Fibroblast of villous mesenchyme (primary cell): ENCODE data around the gene CACNA1A. TPM values are rescaled to one million over a fixed set of nuclear protein-coding genes. Genes with fewer than 3 reads are reported as not detected.
"Not testable (repeated sequence)": the region's sequence is repeated elsewhere in the genome, so short reads cannot be mapped to it uniquely, and the experiment has no call there.

Source experiments
- DNase-seq: peaks from one replicate; pipeline ENCODE4 v3.0.0-alpha.2; 2010; ENCODE audit warnings: low read depth
- H3K4me3 ChIP-seq: 2 replicates; pipeline ENCODE4 v1.5.1; 2011; ENCODE audit warnings: low read depth, mild to moderate bottlenecking, low read length
- total RNA-seq: library from RNA; depleted of rRNA; stranded (reverse); fragments of >200 nt; gene quantifications from 2 replicates; pipeline ENCODE4 v1.2.3, GENCODE V29; 2012
- TF ChIP-seq, protein P1 (sequence below): IDR thresholded peaks from 2 replicates; pipeline ENCODE4 v1.5.1; 2012; ENCODE audit warnings: low read depth, mild to moderate bottlenecking, low read length; ENCODE audit not compliant: insufficient read depth

CACNA1A gene
- total RNA-seq, 1 donor = 0.43 TPM

DNA sequence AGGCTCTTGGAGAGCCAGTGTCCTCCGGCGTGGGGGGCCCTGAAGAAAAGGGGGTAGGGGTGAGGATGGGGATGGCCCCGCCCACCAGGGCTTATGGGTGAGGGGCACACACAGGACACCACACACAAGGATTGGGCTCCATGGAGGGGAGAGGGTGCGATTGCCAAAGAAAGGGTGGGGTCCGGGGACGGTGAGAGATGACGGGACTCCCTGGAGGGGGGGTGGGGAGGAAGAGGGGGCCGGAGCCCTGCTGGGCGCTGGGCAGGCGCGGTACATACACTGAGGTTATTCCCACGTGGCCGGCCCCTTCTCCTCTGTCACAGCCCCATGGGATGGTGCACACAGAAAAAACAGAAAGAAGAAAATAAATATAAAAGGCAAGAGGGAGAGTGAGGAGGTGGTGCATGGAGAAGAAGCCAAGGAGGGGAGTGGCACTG is 295.9 kb downstream of the CACNA1A start:
- H3K4me3 ChIP-seq = no peak overlapping the region
- TF ChIP-seq, protein P1, sequence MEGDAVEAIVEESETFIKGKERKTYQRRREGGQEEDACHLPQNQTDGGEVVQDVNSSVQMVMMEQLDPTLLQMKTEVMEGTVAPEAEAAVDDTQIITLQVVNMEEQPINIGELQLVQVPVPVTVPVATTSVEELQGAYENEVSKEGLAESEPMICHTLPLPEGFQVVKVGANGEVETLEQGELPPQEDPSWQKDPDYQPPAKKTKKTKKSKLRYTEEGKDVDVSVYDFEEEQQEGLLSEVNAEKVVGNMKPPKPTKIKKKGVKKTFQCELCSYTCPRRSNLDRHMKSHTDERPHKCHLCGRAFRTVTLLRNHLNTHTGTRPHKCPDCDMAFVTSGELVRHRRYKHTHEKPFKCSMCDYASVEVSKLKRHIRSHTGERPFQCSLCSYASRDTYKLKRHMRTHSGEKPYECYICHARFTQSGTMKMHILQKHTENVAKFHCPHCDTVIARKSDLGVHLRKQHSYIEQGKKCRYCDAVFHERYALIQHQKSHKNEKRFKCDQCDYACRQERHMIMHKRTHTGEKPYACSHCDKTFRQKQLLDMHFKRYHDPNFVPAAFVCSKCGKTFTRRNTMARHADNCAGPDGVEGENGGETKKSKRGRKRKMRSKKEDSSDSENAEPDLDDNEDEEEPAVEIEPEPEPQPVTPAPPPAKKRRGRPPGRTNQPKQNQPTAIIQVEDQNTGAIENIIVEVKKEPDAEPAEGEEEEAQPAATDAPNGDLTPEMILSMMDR = no peak
- DNase-seq = no peak

DNA sequence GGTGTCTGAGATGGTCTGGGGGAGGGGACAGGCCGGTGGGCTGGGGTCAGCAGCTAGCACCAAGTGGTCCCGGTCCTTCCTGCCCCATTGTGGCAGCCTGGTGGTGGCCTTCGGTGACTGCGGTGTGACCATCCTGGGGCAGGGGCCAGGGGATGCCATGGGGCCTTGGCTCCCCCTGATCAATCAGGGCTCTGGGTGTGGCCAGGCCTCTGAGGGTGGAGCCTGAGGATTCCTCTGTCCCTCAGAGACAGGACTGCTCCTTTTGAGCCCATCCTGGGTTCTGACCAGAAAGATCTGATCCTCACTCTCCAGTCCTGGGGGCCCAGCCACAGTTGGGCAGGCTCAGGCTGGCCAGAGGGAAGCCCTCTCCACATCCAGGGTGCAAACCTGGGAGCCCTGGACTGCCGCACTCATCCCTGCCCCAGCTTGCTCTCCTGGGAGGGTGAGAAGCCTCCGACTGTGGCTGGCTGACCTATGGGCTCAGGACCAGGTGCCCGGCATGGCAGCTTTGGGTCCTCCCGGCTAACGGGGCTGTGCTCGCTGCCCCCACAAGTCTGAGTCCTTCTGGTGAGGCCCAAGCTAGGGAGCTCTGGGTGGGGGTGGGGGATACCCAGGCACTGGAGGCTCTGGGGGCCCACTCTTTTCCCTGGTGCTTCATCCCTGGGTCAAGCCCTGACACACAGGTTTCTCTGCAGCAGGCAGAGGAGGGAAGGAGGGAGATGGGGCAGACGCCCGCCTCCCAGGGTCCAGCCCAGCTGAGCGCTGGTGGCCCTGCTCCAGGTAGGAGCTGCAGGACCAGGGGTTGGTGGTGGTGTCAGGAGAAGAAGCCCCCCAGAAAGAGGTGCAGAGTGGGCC is 296.6 kb downstream of the CACNA1A start:
- TF ChIP-seq, protein P1 = no peak
- H3K4me3 ChIP-seq = no peak overlapping the region
- no peak for DNase-seq

DNA sequence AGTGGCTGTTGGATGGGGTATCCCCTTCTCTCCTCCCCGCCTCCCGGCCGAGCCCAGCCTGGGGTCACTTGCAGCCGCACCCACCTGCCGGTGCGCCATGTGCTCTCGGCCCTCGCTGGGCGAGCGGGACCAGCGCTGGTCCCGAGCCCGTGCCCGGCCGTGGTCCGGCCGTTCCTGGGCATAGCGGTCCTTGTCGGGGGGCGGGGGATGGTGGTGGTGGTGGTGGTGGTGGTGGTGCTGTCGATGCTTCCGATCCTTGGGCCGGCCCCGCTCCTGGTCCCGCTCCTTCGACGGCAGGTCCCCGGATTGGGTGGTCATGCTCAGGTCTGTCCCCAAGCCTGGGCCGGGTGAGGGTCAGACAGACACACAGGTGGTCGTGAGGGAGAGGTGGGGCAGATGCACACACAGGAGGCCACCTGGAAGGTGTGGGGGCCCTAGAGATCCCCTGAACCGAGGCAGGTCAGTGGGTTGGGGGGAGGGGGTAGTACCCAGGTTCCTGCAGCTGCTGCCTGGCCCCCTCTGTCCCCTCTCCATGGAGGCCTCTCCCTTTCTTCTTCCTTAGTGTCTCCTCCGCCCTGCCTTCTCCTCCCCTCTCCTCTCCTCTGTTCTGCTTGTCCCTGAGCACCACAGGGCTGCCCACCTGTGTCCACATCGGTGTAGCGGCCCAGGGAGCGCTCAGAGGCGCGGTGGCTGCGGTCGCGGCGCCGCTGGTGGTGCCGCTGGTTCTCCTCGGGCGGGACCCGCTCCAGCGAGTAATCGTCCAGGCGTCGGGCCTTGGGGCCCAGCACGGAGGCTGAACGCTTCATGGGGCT is 297.4 kb downstream of the CACNA1A start:
- H3K4me3 ChIP-seq = no peak overlapping the region
- TF ChIP-seq, protein P1 = no peak
- DNase-seq = no peak

DNA sequence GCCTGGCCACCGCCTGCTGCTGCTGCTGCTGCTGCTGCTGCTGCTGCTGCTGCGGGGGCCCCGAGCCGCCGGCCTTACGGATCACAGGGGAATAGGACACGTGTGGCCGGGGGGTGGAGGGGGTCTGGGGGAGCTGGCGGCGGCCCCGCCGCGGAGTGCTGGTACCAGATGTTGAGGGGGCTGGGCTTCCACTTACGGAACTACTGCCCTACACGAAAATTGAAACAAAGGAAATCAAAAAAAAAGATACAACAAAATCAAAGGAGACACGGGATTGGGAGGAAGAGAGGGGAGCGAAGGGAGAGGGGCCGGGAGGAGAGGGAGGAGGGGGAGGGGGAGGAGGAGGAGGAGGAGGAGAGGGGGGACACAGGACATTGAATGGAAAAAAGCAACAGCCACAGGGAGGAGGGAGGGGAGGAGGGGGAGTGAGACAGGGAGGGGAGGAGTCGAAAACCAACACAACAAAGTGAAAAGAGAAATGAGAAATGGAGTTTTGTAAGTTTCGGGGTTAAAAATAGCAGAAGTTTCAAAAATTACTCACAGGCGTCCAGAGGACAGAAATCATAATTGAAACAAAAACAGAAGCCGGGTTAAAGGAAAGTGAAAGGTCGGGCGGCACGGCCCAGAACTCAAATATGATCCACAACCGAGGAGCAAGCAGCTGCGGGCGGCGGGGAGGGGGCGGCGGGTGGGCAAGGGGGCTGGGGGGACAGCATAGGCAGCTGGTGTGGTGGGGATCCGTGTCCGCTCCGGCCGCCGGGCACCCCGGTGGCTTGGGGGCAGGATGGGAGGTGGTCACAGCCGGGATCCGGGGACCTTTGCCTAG is 298.2 kb downstream of the CACNA1A start:
- DNase-seq = peak; percentile 52
- peak overlapping the region; percentile 18 for H3K4me3 ChIP-seq
- TF ChIP-seq, protein P1 = no peak

DNA sequence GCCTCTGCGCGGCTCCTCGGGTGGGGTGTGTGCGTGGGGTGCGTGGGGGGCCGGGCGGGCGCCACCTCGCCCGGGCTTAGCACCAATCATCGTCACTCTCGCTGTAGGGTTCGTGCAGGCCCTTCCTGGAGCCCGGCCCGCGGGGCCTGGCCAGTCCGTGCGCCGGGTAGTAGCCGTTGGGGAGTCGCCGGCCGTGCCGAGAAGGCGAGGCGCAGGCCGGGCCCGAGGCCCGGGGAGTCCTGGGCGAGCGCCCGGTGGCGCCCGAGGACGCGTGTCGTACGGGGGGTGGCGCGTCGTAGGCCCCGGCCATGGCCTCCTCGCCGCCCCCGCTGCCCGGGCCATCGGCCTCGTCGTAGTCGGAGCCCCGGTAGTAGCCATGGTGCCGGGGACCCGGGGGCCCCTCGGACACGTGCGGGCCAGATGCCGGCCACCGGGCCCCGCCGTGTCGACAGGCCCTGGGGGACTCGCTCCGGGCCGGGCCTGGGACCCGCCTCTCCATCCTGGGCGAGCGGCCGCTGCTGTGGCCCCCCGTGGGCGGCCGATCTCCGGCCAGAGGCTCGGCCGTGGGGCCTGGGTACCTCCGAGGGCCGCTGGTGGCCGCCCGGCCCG is 298.9 kb downstream of the CACNA1A start:
- DNase-seq = no peak
- H3K4me3 ChIP-seq = no peak overlapping the region
- TF ChIP-seq, protein P1 = no peak

DNA sequence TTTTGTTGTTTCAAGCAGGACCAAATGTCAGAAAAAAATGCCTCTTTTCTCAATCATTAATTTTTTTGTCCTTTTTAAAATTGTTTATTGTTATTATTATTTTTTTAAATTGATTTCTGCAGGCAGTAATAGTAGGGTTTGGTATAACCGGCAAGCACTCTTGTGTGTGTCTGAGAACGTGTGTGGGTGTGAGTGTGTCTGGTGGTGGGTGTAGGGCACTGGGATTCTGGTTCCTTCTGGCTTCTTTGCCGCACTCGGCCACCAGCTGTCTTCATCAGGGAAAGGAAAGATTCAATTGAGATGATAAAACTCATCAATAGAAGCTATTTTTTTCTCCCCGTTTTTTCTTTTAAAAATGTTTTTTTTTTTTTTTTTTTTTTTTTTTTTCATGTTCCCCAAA is 299.7 kb downstream of the CACNA1A start:
- no peak for DNase-seq
- TF ChIP-seq, protein P1 = no peak
- H3K4me3 ChIP-seq = no peak overlapping the region

DNA sequence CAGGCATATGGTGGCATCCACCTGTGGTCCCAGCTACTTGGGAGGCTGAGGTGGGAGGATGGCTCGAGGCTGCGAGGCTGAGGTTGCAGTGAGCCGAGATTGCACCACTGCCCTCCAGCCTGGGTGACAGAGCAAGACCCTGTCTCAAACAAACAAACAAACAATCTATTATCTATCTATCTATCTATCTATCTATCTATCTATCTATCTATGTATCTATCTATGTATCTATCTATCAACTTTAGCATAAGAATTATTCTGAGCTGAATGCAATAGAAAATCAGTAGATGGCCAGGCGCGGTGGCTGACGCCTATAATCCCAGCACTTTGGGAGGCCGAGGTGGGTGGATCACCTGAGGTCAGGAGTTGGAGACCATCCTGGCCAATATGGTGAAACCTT is 304.2 kb downstream of the CACNA1A start:
- not testable (repeated sequence) for DNase-seq, H3K4me3 ChIP-seq
